ENCODE data around the gene NPPB. TPM values are rescaled to one million over a fixed set of nuclear protein-coding genes. Genes with fewer than 3 reads are reported as not detected.

The NPPB gene
- total and polyA plus RNA-seq, 2 of the 8 experiments (the other 6 are each of a cell fraction or from before 2014, with no cell fraction given): 0.36 to 0.91 TPM

- Histone ChIP-seq H3K9me3 (ENCODE audit: insufficient read depth in 2 of 2, low read depth in 1 of 2, low read length in 1 of 2) (no peaks in the 10 kb centered on the region), H3K14ac (ENCODE audit: insufficient read length) (no peak overlapping the region), H2AK5ac (ENCODE audit: low read depth, low read length) (no peak overlapping the region), H3K18ac (ENCODE audit: extremely low read depth, low read length) (no peak overlapping the region), H2BK12ac (ENCODE audit: low read depth, low read length) (no peak overlapping the region), H3K36me3 (ENCODE audit: control insufficient read depth in 2 of 4, insufficient read depth in 4 of 4, low read length in 3 of 4) (no peaks in the 10 kb centered on the region), H3K56ac (replicated peaks; ENCODE audit: insufficient read length, low read depth, low read length) (no peak overlapping the region), H3K4me2 (ENCODE audit: insufficient read depth in 1 of 2, low read depth in 2 of 2, low read length in 2 of 2) (no peak overlapping the region), H2BK15ac (ENCODE audit: low read length) (no peak overlapping the region), H2AFZ (ENCODE audit: low read length) (no peak overlapping the region; the same call in 1 of the 2 replicates), H3K27me3 (replicated peaks in 1 of 4; ENCODE audit: control insufficient read depth in 3 of 4, extremely low read depth in 1 of 4, insufficient read depth in 3 of 4, low read length in 3 of 4) (no peaks in the 10 kb centered on the region), H4K20me1 (replicated peaks in 1 of 2; ENCODE audit: control insufficient read depth in 1 of 2, insufficient read depth in 2 of 2, low read length in 2 of 2) (no peaks in the 10 kb centered on the region), H3K9ac (replicated peaks in 1 of 4; ENCODE audit: extremely low read depth in 1 of 4, low read depth in 3 of 4, low read length in 3 of 4) (no peak overlapping the region), H3K27ac (ENCODE audit: low read depth, low read length) (no peak overlapping the region), H3K4me1 (replicated peaks in 1 of 4; ENCODE audit: control insufficient read depth in 3 of 4, insufficient read depth in 4 of 4, low read length in 3 of 4) (peaks cover 0 to 10% (median 8%) of the 10 kb centered on the region in 4 experiments; a peak in 6 of 7 replicates), H4K5ac (ENCODE audit: insufficient read length, low read depth, low read length) (no peak overlapping the region), H2BK20ac (ENCODE audit: low read length) (no peak overlapping the region), H4K91ac (replicated peaks; ENCODE audit: insufficient read length, low read length) (no peak overlapping the region), H3K4ac (replicated peaks; ENCODE audit: insufficient read length, low read depth, low read length) (no peak overlapping the region), H3K79me1 (ENCODE audit: low read depth, low read length) (no peaks in the 10 kb centered on the region), H3K23ac (ENCODE audit: insufficient read length) (no peak overlapping the region), H2BK120ac (replicated peaks; ENCODE audit: low read depth, low read length) (no peak overlapping the region), H4K8ac (ENCODE audit: extremely low read depth, insufficient read depth, low read length) (no peak overlapping the region), H3K4me3 (ENCODE audit: extremely low read depth in 1 of 4, insufficient read depth in 2 of 4, low read depth in 3 of 4, low read length in 4 of 4) (no peak overlapping the region), H2BK5ac (ENCODE audit: low read depth, low read length) (no peak overlapping the region), H3K79me2 (ENCODE audit: control insufficient read depth in 1 of 2, insufficient read depth in 2 of 2, low read length in 2 of 2) (no peaks in the 10 kb centered on the region), H3K23me2 (ENCODE audit: low read depth, low read length) (no peaks in the 10 kb centered on the region)
- CTCF ChIA-PET (ENCODE audit: partially characterized antibody): interaction anchor here (0.6 to 4.9 kb wide), 14 partner anchors 10 to 764 kb away, joined by 3 to 27 read pairs (median 6); no protein-coding TSS in a partner anchor
- FAIRE-seq (no peak), DNase-seq (ENCODE audit: low read depth in 1 of 2, low spot score in 2 of 2) (no peak)
- POLR2A ChIA-PET (ENCODE audit: partially characterized antibody): interaction anchor here (0.7 to 5.4 kb wide), 4 partner anchors 21 to 93 kb away, joined by 3 to 46 read pairs (median 3); partner anchors contain the start of genes MFN2 and NPPA
- TF ChIP-seq CTCF (IDR thresholded peaks at IDR 0.05; ENCODE audit: control extremely low read depth in 1 of 3, insufficient read depth in 1 of 3, low read depth in 1 of 3, low read length in 3 of 3) (peak in 2 of 3 experiments; percentile 9 to 39; a peak in 2 of 4 replicates), EGR1 (IDR thresholded peaks at IDR 0.05; ENCODE audit: borderline replicate concordance, low read depth, low read length) (no peak), RAD21 (IDR thresholded peaks at IDR 0.05 in 1 of 2, conservative IDR thresholded peaks at IDR 0.05 in 1 of 2; ENCODE audit: low read depth in 2 of 2, low read length in 2 of 2) (peak; percentile 2 to 18; a peak in 2 of 4 replicates)
- WGBS, 2 experiments (ENCODE audit: extremely low coverage in 1 of 2, insufficient coverage in 1 of 2, insufficient read length in 1 of 2, insufficient replicate concordance in 2 of 2, low coverage in 1 of 2, low lambda C conversion rate in 2 of 2, missing lambda C conversion rate in 1 of 2): 88% methylated on average over 7 of the region's 7 CpGs; no CpG with 5 or more reads in 1 of the 2 experiments
Measured at GRCh38 chr1:11887666-11888007, 28.9 kb upstream of the NPPB start.

Data from H1 (cell line).